Sigmoid colon (tissue), 3 donors: Measurements from ENCODE around the gene ABLIM1.

Experiments used
- POLR2A ChIP-seq, 2 donors: fragments of 450-650 bp; IDR thresholded peaks; one replicate each; pipeline ENCODE4 v1.6.1; 2016; ENCODE audit warnings: antibody characterized with exemption in 2 of 2, mild to moderate bottlenecking in 2 of 2, moderate library complexity in 2 of 2
- TF ChIP-seq, protein P1 (sequence below), 4 experiments: fragments of 450-650 bp in 3 of 4; fragments of 200-600 bp in 1 of 4; IDR thresholded peaks; one replicate each; pipeline ENCODE4 v1.5.1; 2016 to 2019; ENCODE audit warnings: antibody characterized with exemption in 4 of 4, mild to moderate bottlenecking in 3 of 4, moderate library complexity in 2 of 4

DNA sequence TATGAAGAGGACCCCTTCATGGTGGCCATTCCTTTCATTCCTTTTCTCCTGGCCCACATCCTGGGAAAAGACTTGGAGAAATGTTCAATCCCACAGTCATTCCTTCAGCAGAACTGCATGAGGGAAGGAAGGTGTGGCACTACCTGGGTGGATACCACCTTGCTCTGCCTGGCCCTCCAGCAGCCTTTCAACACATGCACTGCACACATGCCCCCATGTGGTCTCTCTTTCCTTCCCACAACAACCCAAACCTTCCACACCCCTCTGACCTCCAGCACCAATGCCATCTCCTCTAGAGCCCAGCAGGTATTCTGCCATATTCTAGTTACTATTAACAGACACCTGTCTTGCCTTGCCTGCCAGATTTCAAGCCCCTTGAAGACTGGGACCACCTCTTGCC lies 213.3 kb downstream of the ABLIM1 start:
- no peak for TF ChIP-seq POLR2A (IDR thresholded peaks at IDR 0.05)
- TF ChIP-seq, protein P1, sequence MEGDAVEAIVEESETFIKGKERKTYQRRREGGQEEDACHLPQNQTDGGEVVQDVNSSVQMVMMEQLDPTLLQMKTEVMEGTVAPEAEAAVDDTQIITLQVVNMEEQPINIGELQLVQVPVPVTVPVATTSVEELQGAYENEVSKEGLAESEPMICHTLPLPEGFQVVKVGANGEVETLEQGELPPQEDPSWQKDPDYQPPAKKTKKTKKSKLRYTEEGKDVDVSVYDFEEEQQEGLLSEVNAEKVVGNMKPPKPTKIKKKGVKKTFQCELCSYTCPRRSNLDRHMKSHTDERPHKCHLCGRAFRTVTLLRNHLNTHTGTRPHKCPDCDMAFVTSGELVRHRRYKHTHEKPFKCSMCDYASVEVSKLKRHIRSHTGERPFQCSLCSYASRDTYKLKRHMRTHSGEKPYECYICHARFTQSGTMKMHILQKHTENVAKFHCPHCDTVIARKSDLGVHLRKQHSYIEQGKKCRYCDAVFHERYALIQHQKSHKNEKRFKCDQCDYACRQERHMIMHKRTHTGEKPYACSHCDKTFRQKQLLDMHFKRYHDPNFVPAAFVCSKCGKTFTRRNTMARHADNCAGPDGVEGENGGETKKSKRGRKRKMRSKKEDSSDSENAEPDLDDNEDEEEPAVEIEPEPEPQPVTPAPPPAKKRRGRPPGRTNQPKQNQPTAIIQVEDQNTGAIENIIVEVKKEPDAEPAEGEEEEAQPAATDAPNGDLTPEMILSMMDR (IDR thresholded peaks at IDR 0.05): no peak
